Keratinocyte (primary cell): Measurements from ENCODE around the gene DIP2C.

ENCODE experiments used
- CTCF ChIP-seq, 3 experiments: IDR thresholded peaks in 1 of 3; conservative IDR thresholded peaks in 1 of 3; optimal IDR thresholded peaks in 1 of 3; 2 replicates in 2 of 3; 3 replicates in 1 of 3; pipeline versions ENCODE3 to v1.5.1; 2011; ENCODE audit warnings: low read length in 3 of 3, mild to moderate bottlenecking in 3 of 3, moderate library complexity in 2 of 3, control low read depth in 1 of 3, inconsistent platforms in 1 of 3; ENCODE audit not compliant: insufficient read depth in 2 of 3; ENCODE audit errors: extremely low read depth in 1 of 3
- EZH2 ChIP-seq: IDR thresholded peaks from one replicate; pipeline ENCODE4 v1.6.1; 2012; ENCODE audit warnings: inconsistent platforms, mild to moderate bottlenecking, low read length, moderate library complexity

- no peak for TF ChIP-seq CTCF (optimal IDR thresholded peaks at IDR 0.05 in 1 of 3, IDR thresholded peaks at IDR 0.05 in 1 of 3, conservative IDR thresholded peaks at IDR 0.05 in 1 of 3; ENCODE audit: extremely low read depth in 1 of 3, insufficient read depth in 2 of 3, low read length in 3 of 3)
- no peak for TF ChIP-seq EZH2
These were observed 34.3 kb downstream of the DIP2C start for GRCh38 chr10:655184-655583.
